Spleen (tissue), 7 donors: ENCODE results near the gene CDC34.

Experiments used
- POLR2A ChIP-seq, 3 donors: fragments of 450-650 bp; IDR thresholded peaks; one replicate each; pipeline ENCODE4 v1.5.1; 2017; ENCODE audit warnings: antibody characterized with exemption in 3 of 3, mild to moderate bottlenecking in 1 of 3
- POLR2AphosphoS5 ChIP-seq, 3 donors: sonication (generic); formaldehyde crosslinking; IDR thresholded peaks; one replicate each; pipeline ENCODE4 v1.5.1; 2017; ENCODE audit warnings: antibody characterized with exemption in 3 of 3
- TF ChIP-seq, protein P1 (sequence below), 11 experiments: fragments of 200-600 bp in 7 of 11; fragments of 450-650 bp in 4 of 11; sonication (generic) in 4 of 11; IDR thresholded peaks in 8 of 11; conservative IDR thresholded peaks in 3 of 11; 1 replicate in 7 of 11; 2 replicates in 4 of 11; pipeline versions ENCODE4 v1.4.0 to v1.8.0; 2016 to 2021; ENCODE audit warnings: antibody characterized with exemption in 11 of 11, inconsistent platforms in 4 of 11, mild to moderate bottlenecking in 1 of 11
- donor health status: DM: no; HTN: no; CAD: no; lungs with moderate emphysema.
- donor health status: DM: no; HTN: no; CAD: no.
- donor health status: DM: no; HTN: no; CAD: no.

DNA sequence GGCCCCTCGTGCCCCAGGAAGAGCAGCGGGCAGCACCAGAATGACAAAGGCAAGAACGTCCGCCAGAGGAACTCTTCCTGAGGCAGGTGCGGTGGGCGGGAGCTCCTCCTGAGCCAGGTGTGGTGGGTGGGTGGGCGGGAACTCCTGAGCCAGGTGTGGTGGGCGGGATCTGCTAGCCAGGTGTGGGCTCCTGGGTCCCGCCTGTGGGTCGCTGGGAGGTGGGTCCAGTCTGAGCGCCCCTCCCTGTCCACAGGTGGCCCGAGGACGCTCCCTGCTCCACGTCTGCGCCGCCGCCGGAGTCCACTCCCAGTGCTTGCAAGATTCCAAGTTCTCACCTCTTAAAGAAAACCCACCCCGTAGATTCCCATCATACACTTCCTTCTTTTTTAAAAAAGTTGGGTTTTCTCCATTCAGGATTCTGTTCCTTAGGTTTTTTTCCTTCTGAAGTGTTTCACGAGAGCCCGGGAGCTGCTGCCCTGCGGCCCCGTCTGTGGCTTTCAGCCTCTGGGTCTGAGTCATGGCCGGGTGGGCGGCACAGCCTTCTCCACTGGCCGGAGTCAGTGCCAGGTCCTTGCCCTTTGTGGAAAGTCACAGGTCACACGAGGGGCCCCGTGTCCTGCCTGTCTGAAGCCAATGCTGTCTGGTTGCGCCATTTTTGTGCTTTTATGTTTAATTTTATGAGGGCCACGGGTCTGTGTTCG is 51.1 kb downstream of the CDC34 start:
- TF ChIP-seq, protein P1, sequence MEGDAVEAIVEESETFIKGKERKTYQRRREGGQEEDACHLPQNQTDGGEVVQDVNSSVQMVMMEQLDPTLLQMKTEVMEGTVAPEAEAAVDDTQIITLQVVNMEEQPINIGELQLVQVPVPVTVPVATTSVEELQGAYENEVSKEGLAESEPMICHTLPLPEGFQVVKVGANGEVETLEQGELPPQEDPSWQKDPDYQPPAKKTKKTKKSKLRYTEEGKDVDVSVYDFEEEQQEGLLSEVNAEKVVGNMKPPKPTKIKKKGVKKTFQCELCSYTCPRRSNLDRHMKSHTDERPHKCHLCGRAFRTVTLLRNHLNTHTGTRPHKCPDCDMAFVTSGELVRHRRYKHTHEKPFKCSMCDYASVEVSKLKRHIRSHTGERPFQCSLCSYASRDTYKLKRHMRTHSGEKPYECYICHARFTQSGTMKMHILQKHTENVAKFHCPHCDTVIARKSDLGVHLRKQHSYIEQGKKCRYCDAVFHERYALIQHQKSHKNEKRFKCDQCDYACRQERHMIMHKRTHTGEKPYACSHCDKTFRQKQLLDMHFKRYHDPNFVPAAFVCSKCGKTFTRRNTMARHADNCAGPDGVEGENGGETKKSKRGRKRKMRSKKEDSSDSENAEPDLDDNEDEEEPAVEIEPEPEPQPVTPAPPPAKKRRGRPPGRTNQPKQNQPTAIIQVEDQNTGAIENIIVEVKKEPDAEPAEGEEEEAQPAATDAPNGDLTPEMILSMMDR (IDR thresholded peaks at IDR 0.05 in 8 of 11, conservative IDR thresholded peaks at IDR 0.05 in 3 of 11), result no peak
- TF ChIP-seq POLR2AphosphoS5 (IDR thresholded peaks at IDR 0.05), result no peak
- no peak for TF ChIP-seq POLR2A (IDR thresholded peaks at IDR 0.05)
